AG08395 (cell line): ENCODE measurements around the gene TRMT6.

Experiments used
- DNase-seq: peaks from one replicate; pipeline ENCODE4 v3.0.0; 2012; ENCODE audit warnings: mixed read lengths, low spot score

Gene TRMT6, protein sequence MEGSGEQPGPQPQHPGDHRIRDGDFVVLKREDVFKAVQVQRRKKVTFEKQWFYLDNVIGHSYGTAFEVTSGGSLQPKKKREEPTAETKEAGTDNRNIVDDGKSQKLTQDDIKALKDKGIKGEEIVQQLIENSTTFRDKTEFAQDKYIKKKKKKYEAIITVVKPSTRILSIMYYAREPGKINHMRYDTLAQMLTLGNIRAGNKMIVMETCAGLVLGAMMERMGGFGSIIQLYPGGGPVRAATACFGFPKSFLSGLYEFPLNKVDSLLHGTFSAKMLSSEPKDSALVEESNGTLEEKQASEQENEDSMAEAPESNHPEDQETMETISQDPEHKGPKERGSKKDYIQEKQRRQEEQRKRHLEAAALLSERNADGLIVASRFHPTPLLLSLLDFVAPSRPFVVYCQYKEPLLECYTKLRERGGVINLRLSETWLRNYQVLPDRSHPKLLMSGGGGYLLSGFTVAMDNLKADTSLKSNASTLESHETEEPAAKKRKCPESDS

GRCh38 chr20:5950271-5951031 lies at the start of gene TRMT6, which contains the start of gene MCM8:
TSS of gene TRMT6 (minus strand) at chr20:5950533. CDS start at chr20:5950405, 128 bp downstream.
TSS of gene MCM8 (plus strand) at chr20:5950652. CDS start at chr20:5952016, 1,364 bp downstream.
- peak; percentile 94 for DNase-seq

DNA sequence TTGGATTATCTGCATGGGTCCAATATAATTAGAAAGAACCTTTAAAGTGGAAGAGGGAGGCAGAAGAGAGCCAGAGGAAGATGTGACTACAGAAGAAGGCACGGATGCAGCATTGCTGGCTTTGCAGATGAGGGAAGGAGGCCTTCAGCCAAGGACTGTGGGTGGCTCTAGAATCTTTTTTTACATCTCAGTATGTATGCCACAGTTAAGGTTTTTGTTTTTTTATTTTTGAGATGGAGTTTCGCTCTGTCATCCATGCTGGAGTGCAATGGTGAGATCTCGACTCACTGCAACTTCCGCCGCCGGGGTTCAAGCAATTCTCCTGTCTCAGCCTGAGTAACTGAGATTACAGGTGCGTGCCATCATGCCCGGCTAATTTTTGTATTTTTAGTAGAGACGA lies 49.5 kb upstream of the TRMT6 start:
- no peak for DNase-seq

GRCh38 chr20:5996765-5997164 lies 46.4 kb upstream of the TRMT6 start:
- DNase-seq: no peak

GRCh38 chr20:5991623-5992441 lies 41.5 kb upstream of the TRMT6 start:
- peak; percentile 8 for DNase-seq

- no peak for DNase-seq
Observed at GRCh38 chr20:5990946-5991345, 40.6 kb upstream of the TRMT6 start.

DNA sequence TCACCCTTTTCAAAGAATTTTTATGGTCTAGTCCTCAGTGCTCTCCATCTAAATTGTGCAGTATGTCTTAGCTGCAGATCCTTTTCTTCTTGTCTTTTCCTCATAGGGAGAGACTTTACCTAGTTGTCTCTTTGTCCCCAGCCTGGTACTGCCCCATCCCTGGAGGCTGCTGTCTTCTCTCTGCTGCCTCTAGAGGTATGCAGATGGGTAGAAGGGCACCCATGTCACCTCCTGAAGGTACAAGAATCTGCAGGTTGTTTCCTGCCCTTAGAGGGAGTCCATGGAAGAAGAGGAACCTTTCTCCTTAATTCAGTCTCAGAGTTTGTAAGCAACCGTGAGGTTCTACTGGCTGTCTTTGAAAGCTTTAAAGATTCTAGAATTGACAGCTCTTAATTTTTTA lies 39.2 kb upstream of the TRMT6 start:
- no peak for DNase-seq

GRCh38 chr20:5987383-5987782 lies 37.0 kb upstream of the TRMT6 start:
- no peak for DNase-seq

DNA sequence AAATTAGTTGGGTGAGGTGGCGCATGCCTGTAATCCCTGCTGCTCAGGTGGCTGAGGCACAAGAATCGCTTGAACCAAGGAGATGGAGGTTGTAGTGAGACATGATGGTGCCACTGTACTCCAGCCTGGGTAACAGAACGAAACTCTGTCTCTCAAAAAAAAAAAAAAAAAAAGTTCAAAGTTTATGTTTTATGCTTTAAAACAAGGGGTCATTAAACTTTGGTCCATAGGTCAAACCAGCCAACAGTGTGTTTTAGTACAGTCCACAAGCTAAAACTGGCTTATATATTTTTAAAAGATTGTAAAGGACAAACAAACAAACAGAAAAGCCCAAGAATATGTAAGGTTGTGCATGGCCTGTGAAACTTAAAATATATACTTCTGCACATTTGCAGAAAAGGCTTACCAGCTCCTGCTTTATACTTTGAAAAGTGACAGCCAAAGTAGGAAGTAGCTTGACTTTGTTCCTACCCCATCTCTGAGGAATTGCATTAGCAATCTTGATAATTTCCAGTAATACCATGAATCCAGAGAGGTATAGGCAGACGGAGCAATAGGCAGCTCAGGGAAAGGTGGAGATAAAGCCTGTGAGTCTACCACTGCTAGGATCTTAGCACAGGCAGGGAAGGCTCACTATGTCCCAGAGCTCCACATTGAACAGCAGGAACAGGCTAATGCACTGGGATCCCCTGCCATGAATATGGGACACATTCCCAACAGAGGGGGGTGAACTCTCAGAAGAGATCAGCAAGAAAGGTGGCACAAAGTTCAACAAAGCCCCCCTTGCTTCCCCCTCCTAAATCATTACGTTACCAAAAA lies 30.6 kb upstream of the TRMT6 start:
- DNase-seq: no peak

- DNase-seq: no peak
Observed at GRCh38 chr20:5979801-5980200, 29.5 kb upstream of the TRMT6 start.

DNA sequence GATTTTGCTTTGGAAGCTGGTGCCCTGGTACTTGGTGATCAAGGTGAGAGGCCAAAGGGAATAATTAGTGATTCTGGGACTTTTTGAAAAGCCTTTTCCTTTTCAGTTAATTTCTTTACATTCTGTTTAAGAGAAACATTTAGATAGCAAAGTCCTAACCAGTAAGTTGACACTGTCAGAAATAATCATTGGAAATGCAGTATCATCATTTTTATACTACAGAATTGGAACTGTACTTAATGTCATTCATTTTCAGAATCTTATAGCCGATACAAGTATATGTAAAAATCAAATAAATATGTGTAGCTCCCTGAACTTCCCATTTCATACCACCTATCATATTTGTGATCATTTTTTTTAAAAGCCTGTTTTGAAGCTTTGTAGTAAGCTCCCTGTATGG lies 27.6 kb upstream of the TRMT6 start:
- no peak for DNase-seq

- DNase-seq: no peak
Observed at GRCh38 chr20:5977223-5977622, 26.9 kb upstream of the TRMT6 start.

DNA sequence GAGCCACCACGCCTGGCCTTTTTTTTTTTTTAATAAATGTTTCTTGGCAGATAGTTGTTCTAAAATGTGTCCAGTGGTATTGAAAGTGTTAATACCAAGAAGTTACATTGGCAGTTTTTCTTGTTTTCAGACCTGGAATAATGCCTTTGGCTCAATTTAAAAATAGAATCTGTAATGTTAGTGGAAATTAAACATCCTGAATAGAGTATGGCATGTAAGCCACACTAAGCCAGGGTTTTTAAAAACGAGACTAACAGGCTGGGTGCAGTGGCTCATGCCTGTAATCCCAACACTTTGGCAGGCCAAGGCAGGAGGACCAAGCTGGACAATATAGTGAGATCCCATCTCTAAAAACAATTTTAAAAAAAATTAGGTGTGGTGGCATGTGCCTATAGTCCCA lies 25.4 kb upstream of the TRMT6 start:
- DNase-seq: no peak

DNA sequence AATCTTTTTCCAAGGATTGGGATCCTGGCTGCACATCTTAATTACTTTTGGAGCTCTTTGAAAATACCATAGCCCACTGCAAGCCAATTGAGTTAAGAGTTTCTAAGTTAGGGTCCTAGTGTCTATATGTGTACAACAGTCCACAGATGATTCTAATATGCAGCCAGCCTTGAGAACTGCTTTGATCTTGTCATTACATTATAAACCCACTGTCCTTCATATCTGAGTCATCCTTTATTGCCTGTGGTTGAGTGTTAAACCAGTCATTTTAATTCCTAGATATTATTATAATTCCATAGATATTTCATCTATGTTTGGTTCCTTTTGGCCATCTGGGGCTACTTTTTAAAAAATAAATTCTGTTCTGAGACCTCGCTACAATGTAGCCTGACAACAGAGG lies 24.2 kb upstream of the TRMT6 start:
- no peak for DNase-seq

- DNase-seq: no peak
Observed at GRCh38 chr20:5973971-5974370, 23.6 kb upstream of the TRMT6 start.

DNA sequence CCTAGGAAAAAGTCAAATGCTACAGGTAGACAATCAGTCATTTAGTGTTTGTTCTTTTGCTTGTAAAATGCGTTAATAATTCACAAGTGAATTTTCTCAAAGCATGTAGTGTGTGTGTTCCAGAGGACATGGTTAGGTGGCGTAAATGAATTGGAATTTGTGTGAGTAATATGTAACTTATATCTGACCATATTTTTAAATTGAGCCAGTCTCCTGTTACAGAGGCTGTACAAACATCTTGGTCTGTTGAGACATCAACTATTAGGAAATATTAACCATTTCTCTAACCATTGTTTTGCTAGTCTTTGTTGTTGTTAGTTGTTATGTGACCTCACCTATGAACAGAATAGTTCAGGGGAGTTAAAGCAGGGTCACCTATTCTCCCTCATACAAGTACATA lies 22.8 kb upstream of the TRMT6 start:
- DNase-seq: no peak

GRCh38 chr20:5971203-5971602 lies 20.9 kb upstream of the TRMT6 start:
- no peak for DNase-seq

DNA sequence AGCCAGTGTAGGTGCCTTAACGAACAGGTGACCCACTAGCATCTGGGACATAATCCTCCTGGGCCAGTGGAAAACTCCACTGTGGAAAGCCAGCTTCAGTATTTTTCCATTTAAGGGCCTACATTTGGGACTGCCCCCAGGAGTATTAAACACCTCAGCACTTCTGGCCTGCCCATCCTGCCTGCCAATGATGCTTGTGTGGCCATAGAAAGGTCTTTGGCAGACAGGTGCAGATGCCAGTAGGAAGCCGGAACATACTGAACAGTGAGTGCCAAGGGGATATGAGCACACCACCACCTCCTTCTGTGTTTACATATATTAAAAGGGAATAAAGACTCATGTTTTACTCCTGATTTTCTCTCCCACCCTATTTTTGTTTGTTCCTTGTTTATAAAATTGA lies 20.0 kb upstream of the TRMT6 start:
- no peak for DNase-seq

DNA sequence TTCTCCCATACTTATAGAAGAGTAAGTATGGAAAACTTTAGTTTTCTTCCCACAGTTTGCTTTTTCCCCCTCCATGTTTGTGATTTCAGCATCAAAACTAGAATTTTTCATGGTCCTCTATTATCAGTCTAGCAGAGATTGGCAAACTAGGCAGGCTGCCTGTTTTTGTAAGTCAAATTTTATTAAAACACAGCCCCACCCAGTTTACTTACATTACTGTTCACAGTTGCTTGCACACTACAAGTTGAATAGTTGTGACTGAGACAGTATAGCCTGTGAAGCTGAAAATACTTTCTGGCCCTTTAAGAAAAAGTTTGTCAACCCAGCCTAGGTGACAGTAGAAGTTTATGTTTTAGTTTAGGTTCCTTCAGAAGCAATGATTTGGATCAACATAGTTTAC lies 19.6 kb upstream of the TRMT6 start:
- no peak for DNase-seq

DNA sequence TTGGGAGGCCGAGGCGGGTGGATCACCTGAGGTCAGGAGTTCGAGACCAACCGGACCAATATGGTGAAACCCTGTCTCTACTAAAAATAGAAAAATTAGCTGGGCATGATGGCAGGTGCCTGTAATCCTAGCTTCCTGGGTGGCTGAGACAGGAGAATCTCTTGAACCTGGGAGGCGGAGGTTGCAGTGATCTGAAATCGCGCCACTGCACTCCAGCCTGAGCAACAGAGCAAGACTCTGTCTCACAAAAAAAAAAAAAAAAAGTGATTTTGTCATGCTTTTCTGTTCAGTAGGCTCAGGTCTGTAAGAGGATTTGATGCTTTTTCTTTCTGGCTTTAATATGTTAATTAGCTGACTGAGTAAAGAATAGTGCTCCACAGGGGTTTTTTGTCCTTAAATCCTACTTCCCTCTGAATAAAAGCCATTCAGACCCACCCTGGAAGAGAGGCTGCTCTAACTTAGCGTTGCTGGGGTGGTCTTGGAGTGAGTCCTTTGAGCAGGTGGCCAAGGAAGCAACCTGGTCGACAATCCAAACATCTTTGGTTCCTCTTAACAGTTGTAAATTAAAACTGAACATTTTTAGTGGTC lies 19.1 kb upstream of the TRMT6 start:
- no peak for DNase-seq

DNA sequence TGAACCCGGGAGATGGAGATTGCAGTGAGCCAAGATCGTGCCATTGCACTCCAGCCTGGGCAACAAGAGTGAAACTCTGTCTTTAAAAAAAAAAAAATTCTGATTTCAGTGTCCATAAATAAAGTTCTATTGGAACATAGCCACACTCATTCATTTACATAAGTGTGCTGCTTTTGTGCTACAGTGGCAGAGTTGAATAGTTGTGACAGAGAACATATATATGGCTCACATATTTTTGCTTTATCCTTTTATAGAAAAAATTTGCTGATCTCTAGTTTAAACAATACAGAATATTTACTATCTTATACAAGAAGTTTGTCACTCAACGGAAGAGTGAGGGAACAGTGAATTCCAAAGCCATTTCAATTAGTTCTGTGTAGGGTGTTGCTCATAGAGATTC lies 18.1 kb upstream of the TRMT6 start:
- no peak for DNase-seq

GRCh38 chr20:5967469-5967868 lies 17.1 kb upstream of the TRMT6 start:
- no peak for DNase-seq
